HepG2 (cell line): ENCODE measurements around the gene METTL1. TPM values are rescaled to one million over a fixed set of nuclear protein-coding genes. Genes with fewer than 3 reads are reported as not detected.

ENCODE experiments used
- ATAC-seq: fragments of 200-7000 bp; cut with Tn5 transposase; 3 replicates; pipeline ENCODE4 v1.9.1; 2020; ENCODE audit warnings: mild to moderate bottlenecking, moderate library complexity
- BruUV-seq: library from RNA; stranded (reverse); fragments of 400-500 nt; replicated peaks from 2 replicates; lab custom pipeline; 2021; lab: Mats Ljungman, UMichigan
- CTCF ChIA-PET: fragments of 300-600 bp; formaldehyde crosslinking; extraction: SDS; loops from one replicate; lab custom pipeline; 2021; ENCODE audit warnings: low total read pairs, inconsistent platforms, low intra/inter-chr PET ratio; lab: Yijun Ruan, JAX
- POLR2A ChIA-PET: fragments of 350-600 bp; sonication (Branson Sonifier 250); formaldehyde crosslinking; loops from one replicate; lab custom pipeline; 2020; ENCODE audit warnings: antibody characterized with exemption, inconsistent platforms; lab: Yijun Ruan, JAX
- DNase-seq: peaks from one replicate; pipeline ENCODE4 v3.0.0-alpha.2; 2015; ENCODE audit warnings: low spot score
- FAIRE-seq: peaks from 3 replicates; lab custom pipeline; 2011; peaks lifted over from hg19 to GRCh38; lab: Jason Lieb, UNC
- H2AFZ ChIP-seq: one replicate; pipeline ENCODE4 v1.6.1; 2011; ENCODE audit warnings: low read length, inconsistent platforms
- H3K27ac ChIP-seq: fragments of 300-600 bp; 3 replicates; pipeline ENCODE4 v1.8.0; 2011; ENCODE audit warnings: mixed run types, mild to moderate bottlenecking, mixed read lengths, low read length, inconsistent platforms; ENCODE audit not compliant: insufficient read depth; ENCODE audit errors: extremely low read length
- H3K27me3 ChIP-seq, 2 experiments: fragments of 200-600 bp in 1 of 2; 2 replicates in 1 of 2; 3 replicates in 1 of 2; pipeline versions ENCODE4 v1.6.0 to v1.8.0; 2011; ENCODE audit warnings: low read length in 2 of 2, mild to moderate bottlenecking in 2 of 2, moderate library complexity in 2 of 2, inconsistent platforms in 1 of 2; ENCODE audit not compliant: insufficient read depth in 2 of 2, control insufficient read depth in 1 of 2
- H3K36me3 ChIP-seq, 2 experiments: fragments of 200-600 bp in 1 of 2; replicated peaks in 1 of 2; 2 replicates in 1 of 2; 3 replicates in 1 of 2; pipeline versions ENCODE4 v1.5.1 to v1.8.0; 2011; ENCODE audit warnings: low read length in 2 of 2, inconsistent platforms in 1 of 2; ENCODE audit not compliant: insufficient read depth in 2 of 2, control insufficient read depth in 1 of 2
- H3K4me1 ChIP-seq: 2 replicates; pipeline ENCODE4 v1.5.1; 2012; ENCODE audit warnings: low read length, inconsistent platforms; ENCODE audit not compliant: insufficient read depth
- H3K4me2 ChIP-seq: 2 replicates; pipeline ENCODE4 v1.6.0; 2011; ENCODE audit warnings: low read depth, low read length, inconsistent platforms
- H3K4me3 ChIP-seq, 3 experiments: fragments of 200-600 bp in 1 of 3; sonication (generic), shearing (Covaris generic) in 1 of 3; replicated peaks in 1 of 3; 2 replicates each; pipeline ENCODE4 v1.5.1; 2011 to 2016; ENCODE audit warnings: low read length in 3 of 3, inconsistent platforms in 2 of 3, low read depth in 2 of 3, mild to moderate bottlenecking in 2 of 3, control low read depth in 1 of 3, mixed read lengths in 1 of 3; ENCODE audit not compliant: insufficient read depth in 1 of 3
- H3K79me2 ChIP-seq: one replicate; pipeline ENCODE4 v1.6.1; 2011; ENCODE audit warnings: low read length, inconsistent platforms; ENCODE audit not compliant: insufficient read depth
- H3K9ac ChIP-seq: 2 replicates; pipeline ENCODE4 v1.6.0; 2011; ENCODE audit warnings: mild to moderate bottlenecking, low read depth, low read length, inconsistent platforms; ENCODE audit not compliant: insufficient read depth
- H3K9me3 ChIP-seq: 2 replicates; pipeline ENCODE4 v1.5.1; 2012; ENCODE audit warnings: mild to moderate bottlenecking, low read length
- H4K20me1 ChIP-seq: 2 replicates; pipeline ENCODE4 v1.6.0; 2011; ENCODE audit warnings: inconsistent platforms, mild to moderate bottlenecking, low read length, moderate library complexity; ENCODE audit not compliant: insufficient read depth
- AGO1 ChIP-seq: fragments of 200-400 bp; formaldehyde crosslinking; IDR thresholded peaks from 2 replicates; pipeline ENCODE4 v1.6.1; 2017; ENCODE audit warnings: mild to moderate bottlenecking, low read depth, low read length, moderate library complexity; ENCODE audit not compliant: poor library complexity, severe bottlenecking
- BRCA1 ChIP-seq: sonication (generic); formaldehyde crosslinking; IDR thresholded peaks from 2 replicates; pipeline ENCODE4 v1.4.0; 2020; ENCODE audit warnings: missing genetic modification reagents
- ESRRA ChIP-seq: sonication (generic); formaldehyde crosslinking; IDR thresholded peaks from 2 replicates; pipeline ENCODE4 v1.5.1; 2020; ENCODE audit warnings: mild to moderate bottlenecking, low read depth, missing genetic modification reagents
- EZH2 ChIP-seq: conservative IDR thresholded peaks from 2 replicates; pipeline ENCODE4 v1.6.1; 2012; ENCODE audit warnings: mild to moderate bottlenecking, low read depth, low read length, moderate library complexity
- MTF1 ChIP-seq: sonication (generic); formaldehyde crosslinking; IDR thresholded peaks from 2 replicates; pipeline ENCODE4 v1.5.0; 2020; ENCODE audit warnings: missing genetic modification reagents
- SALL1 ChIP-seq: sonication (generic); formaldehyde crosslinking; IDR thresholded peaks from 2 replicates; pipeline ENCODE4 v1.8.0; 2022; ENCODE audit warnings: mild to moderate bottlenecking, missing genetic modification reagents
- SMAD1 ChIP-seq: sonication (generic); formaldehyde crosslinking; IDR thresholded peaks from 2 replicates; pipeline ENCODE4 v1.4.0; 2020; ENCODE audit warnings: missing genetic modification reagents, low read depth, mild to moderate bottlenecking, borderline replicate concordance
- SNRNP70 ChIP-seq: fragments of 200-400 bp; formaldehyde crosslinking; IDR thresholded peaks from 2 replicates; pipeline ENCODE4 v1.6.1; 2017; ENCODE audit warnings: mild to moderate bottlenecking, low read depth, low read length, moderate library complexity
- ZBTB38 ChIP-seq: sonication (generic); formaldehyde crosslinking; IDR thresholded peaks from 2 replicates; pipeline ENCODE4 v1.5.1; 2020; ENCODE audit warnings: mild to moderate bottlenecking, missing genetic modification reagents
- ZNF576 ChIP-seq: sonication (generic); formaldehyde crosslinking; IDR thresholded peaks from 2 replicates; pipeline ENCODE4 v1.4.0; 2020; ENCODE audit warnings: mild to moderate bottlenecking, missing genetic modification reagents
- ZNF772 ChIP-seq: sonication (generic); formaldehyde crosslinking; IDR thresholded peaks from 2 replicates; pipeline ENCODE4 v1.5.0; 2020; ENCODE audit warnings: mild to moderate bottlenecking, missing genetic modification reagents
- ZNF878 ChIP-seq: sonication (generic); formaldehyde crosslinking; IDR thresholded peaks from 2 replicates; pipeline ENCODE4 v1.8.1; 2023; ENCODE audit warnings: mild to moderate bottlenecking, missing genetic modification reagents, moderate library complexity
- WGBS: methylation state at CpG from one replicate; pipeline ENCODE4 v1.1.6; 2017; ENCODE audit warnings: low lambda C conversion rate; 5-methylcytosine and 5-hydroxymethylcytosine counted together
- in situ Hi-C: cut with HindIII; loops from 2 replicates; pipeline ENCODE4 v1.10.0; 2017; ENCODE audit warnings: low pct_unique_long_range_greater_than_20kb; ENCODE audit not compliant: extremely low pct_ligation_motif_present
- intact Hi-C: fragments of 100-400 bp; cut with micrococcal nuclease; formaldehyde crosslinking; loops from one replicate; pipeline ENCODE4 v1.10.0; 2022; ENCODE audit not compliant: unreplicated experiment
- polyA plus RNA-seq, 8 experiments: library from polyadenylated mRNA; depleted of rRNA in 3 of 8; stranded (reverse) in 7 of 8; unstranded in 1 of 8; fragments of >200 nt; fragmentation: Illumina TruSeq in 4 of 8; extraction: Trizol in 4 of 8; gene quantifications; 2 replicates each; pipeline versions ENCODE4 v1.2.1 to v1.2.3, GENCODE V29; 2011 to 2016; ENCODE audit warnings: low read depth in 4 of 8, missing spikeins in 1 of 8, mixed read lengths in 1 of 8; ENCODE audit not compliant: insufficient read depth in 1 of 8
- total RNA-seq, 5 experiments: library from RNA; depleted of rRNA; stranded (reverse); fragments of >200 nt; fragmentation: Illumina TruSeq; extraction: Trizol; gene quantifications; 2 replicates each; pipeline ENCODE4 v1.2.3, GENCODE V29; 2016; ENCODE audit warnings: low read depth in 1 of 5

The METTL1 gene
- total and polyA plus RNA-seq, 2 of the 13 experiments (the other 11 are each of a cell fraction or from before 2014, with no cell fraction given), result 34.7 to 36.9 TPM

GRCh38 chr12:57755194-57755453, 16.8 kb downstream of the METTL1 start:
- H4K20me1 ChIP-seq, result 0 out of 2 replicates have a peak, but pooled peaks cover 5% of the 10 kb centered on the region
- in situ Hi-C loops, result no loop called here
- ATAC-seq, result no peak
- BruUV-seq, result no TSS peak
- TF ChIP-seq SNRNP70, result no peak
- no peak for TF ChIP-seq AGO1
- no peak for TF ChIP-seq BRCA1 (CRISPR knock-in tag)
- no peak for TF ChIP-seq EZH2
- TF ChIP-seq MTF1 (CRISPR knock-in tag), result no peak
- no peak for TF ChIP-seq SMAD1 (CRISPR knock-in tag)
- TF ChIP-seq SALL1 (CRISPR knock-in tag), result no peak
- no peak for TF ChIP-seq ESRRA (CRISPR knock-in tag)
- TF ChIP-seq ZBTB38 (CRISPR knock-in tag), result no peak
- no peak for TF ChIP-seq ZNF576 (CRISPR knock-in tag)
- TF ChIP-seq ZNF878 (CRISPR knock-in tag), result no peak
- TF ChIP-seq ZNF772 (CRISPR knock-in tag), result no peak
- TF ChIP-seq, all 625 proteins: peak for 0
- Histone ChIP-seq H3K27ac (peak overlapping the region; percentile 67), H3K36me3 (peaks cover 6 to 8% of the 10 kb centered on the region in 2 experiments; a peak in 3 of 5 replicates), H3K27me3 (no peaks in the 10 kb centered on the region; a peak in 1 of 5 replicates), H2AFZ (no peak overlapping the region), H3K9me3 (no peaks in the 10 kb centered on the region), H3K79me2 (peaks cover 23% of the 10 kb centered on the region), H3K4me2 (peak overlapping the region; percentile 21; the same call in 1 of the 2 replicates), H3K9ac (peak overlapping the region; percentile 45; the same call in 1 of the 2 replicates), H3K4me3 (peak overlapping the region; percentile 37 to 82 (median 81); a peak in 4 of 6 replicates), H3K4me1 (peaks cover 43% of the 10 kb centered on the region)
- ChIA-PET CTCF (no interaction called here), POLR2A (interaction anchor here (0.7 to 3.0 kb wide), 2 partner anchors 17 to 236 kb away, joined by 3 to 14 read pairs; partner anchors contain the start of genes EEF1AKMT3 and METTL1)
- intact Hi-C loops, result no loop called here
- no peak for FAIRE-seq
- 0% methylated on average over 6 of the region's 34 CpGs for WGBS
- DNase-seq, result no peak
